Measurements from ENCODE around the gene TMEM116.
"Not testable (repeated sequence)": the region's sequence is repeated elsewhere in the genome, so short reads cannot be mapped to it uniquely, and the experiment has no call there.

TMEM116 gene

DNA sequence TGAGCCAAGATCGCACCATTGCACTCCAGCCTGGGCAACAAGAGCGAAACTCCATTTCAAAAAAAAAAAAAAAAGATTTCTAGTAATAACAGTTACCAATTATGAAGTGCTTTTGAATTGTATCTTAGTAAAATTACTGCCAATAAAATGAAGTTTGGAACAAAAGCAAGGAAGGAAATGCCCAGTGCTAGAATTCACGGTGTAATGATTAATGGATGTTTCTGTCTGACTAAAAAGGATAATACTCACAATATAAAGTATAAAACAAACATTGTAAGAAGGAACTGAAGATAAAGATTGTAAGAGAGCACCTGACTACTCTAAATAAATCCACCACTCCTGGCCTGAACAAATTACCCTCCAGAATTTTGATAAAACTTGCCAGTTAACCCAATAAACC is 4.0 kb downstream of the TMEM116 start:
- H3K27ac ChIP-seq = no peak overlapping the region

DNA sequence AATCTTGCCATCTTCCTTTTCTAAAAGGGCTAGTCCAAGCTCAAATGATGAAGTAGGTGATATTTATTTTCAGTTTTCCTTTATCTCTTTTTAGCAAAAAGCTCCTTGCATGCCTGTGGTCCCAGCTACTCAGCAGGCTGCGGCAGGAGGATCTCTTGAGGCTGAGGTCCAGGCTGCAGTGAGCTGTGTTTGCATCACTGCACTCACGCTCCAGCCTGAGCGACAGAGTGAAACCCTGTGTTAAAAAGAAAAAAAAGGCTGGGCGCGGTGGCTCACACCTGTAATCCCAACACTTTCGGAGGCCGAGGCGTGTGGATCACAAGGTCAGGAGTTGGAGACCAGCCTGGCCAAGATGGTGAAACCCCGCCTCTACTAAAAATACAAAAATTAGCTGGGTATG is 5.0 kb downstream of the TMEM116 start:
- no peak for TF ChIP-seq ZFX (IDR thresholded peaks at IDR 0.05; ENCODE audit: borderline replicate concordance)
- TF ChIP-seq, protein P1, sequence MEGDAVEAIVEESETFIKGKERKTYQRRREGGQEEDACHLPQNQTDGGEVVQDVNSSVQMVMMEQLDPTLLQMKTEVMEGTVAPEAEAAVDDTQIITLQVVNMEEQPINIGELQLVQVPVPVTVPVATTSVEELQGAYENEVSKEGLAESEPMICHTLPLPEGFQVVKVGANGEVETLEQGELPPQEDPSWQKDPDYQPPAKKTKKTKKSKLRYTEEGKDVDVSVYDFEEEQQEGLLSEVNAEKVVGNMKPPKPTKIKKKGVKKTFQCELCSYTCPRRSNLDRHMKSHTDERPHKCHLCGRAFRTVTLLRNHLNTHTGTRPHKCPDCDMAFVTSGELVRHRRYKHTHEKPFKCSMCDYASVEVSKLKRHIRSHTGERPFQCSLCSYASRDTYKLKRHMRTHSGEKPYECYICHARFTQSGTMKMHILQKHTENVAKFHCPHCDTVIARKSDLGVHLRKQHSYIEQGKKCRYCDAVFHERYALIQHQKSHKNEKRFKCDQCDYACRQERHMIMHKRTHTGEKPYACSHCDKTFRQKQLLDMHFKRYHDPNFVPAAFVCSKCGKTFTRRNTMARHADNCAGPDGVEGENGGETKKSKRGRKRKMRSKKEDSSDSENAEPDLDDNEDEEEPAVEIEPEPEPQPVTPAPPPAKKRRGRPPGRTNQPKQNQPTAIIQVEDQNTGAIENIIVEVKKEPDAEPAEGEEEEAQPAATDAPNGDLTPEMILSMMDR (IDR thresholded peaks at IDR 0.05) = no peak
- H3K27ac ChIP-seq = peak overlapping the region; percentile 9

More for the DNA sequence above, 4.0 kb downstream of the TMEM116 start:
- TF ChIP-seq, protein P1 (IDR thresholded peaks at IDR 0.05) = no peak
- TF ChIP-seq ZFX (IDR thresholded peaks at IDR 0.05; ENCODE audit: borderline replicate concordance) = no peak

DNA sequence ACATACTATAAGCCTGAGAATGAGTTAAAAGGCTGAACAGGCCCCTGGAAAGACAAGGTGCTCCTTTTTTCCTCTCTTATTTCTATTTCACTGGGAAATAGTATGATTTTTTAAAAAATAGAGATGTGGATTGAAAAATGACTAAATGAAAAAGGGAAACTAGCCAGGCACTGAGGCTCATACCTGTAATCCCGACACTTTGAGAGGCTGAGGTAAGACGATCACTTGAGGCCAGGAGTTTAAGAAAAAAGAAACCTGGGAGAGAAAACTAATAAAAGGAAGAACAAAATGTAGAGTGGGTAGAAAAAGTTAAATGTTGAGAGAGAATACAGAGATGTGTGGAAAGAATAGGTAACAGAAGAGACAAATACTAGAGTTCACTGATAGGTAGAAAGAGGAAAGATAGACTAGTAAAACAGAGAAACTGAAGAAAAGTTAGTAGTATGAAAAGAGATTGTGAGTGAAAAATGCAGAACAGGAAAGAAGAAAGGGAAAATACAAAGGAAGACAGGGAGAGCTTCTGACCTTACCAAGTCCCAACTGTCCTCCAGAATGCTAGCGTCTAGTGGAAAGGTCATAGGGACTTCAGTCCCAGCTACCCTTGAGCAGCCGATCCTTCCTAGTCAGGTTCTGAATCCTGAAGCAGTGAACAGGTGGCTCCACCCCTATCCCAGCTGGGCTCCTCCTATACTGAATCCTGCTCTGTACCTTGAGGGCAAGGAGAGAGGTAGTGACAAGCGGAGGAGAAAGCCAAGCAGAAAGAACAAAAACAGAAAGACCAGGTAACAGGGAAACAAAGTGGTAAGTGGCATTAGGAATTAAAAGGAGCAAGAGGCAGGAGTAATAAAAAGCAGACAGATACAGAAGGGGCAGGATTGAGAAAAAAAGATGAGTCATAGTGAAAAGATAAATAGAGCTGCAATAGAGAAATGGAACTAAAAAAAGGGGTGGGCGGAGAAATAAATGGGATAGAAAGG is 7.3 kb downstream of the TMEM116 start:
- TF ChIP-seq, protein P1 (IDR thresholded peaks at IDR 0.05) = no peak
- TF ChIP-seq ZFX (IDR thresholded peaks at IDR 0.05; ENCODE audit: borderline replicate concordance) = no peak
- H3K27ac ChIP-seq = peak overlapping the region; percentile 56

- TF ChIP-seq ZFX (IDR thresholded peaks at IDR 0.05; ENCODE audit: borderline replicate concordance) = no peak
- TF ChIP-seq, protein P1 (IDR thresholded peaks at IDR 0.05) = no peak
- no peak overlapping the region for H3K27ac ChIP-seq
Observed at GRCh38 chr12:112004041-112004440, 8.9 kb downstream of the TMEM116 start.

DNA sequence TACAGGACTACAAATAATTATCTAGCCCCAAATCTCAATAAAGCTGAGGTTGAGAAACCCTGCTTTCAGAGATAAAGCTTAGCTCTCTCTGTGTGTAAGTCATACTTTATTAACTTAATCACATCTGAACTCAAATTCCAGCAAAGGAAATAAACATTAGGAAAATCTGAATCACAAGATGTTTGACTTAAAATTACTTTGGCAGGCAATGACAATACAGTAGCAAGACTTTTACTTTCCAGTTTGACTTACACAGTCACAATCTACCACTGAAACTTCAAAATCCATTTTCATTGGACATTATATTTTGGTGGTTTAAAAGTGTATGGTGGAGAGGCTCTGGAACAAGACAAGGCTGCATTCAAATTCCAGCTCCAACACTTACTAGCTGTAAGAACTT is 11.4 kb downstream of the TMEM116 start:
- TF ChIP-seq, protein P1 (IDR thresholded peaks at IDR 0.05) = no peak
- TF ChIP-seq ZFX (IDR thresholded peaks at IDR 0.05; ENCODE audit: borderline replicate concordance) = no peak
- no peak overlapping the region for H3K27ac ChIP-seq

DNA sequence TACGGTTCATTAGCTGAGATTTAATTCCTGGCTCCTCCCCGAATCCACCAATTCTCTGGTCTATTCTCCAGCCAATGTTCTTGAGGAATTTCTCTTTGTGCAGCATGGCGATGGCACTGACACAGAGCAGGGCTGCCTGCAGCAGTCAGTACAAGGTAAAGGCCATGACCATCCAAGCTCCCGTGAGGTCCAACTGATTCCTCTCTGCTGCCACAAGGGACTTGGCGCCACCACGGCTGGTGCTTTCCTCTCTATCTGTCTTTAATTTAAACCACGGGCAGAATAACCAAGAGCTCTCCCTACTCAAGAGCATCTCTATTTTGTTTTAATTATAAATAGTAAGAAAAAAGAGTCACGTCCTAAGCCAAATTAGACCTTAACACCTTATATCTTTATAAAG is 12.1 kb downstream of the TMEM116 start:
- no peak overlapping the region for H3K27ac ChIP-seq
- TF ChIP-seq ZFX (IDR thresholded peaks at IDR 0.05; ENCODE audit: borderline replicate concordance) = no peak
- TF ChIP-seq, protein P1 (IDR thresholded peaks at IDR 0.05) = no peak

GRCh38 chr12:111999129-111999528 is 13.8 kb downstream of the TMEM116 start:
- not testable (repeated sequence) for H3K27ac ChIP-seq

Measured in 22Rv1 (cell line).